ENCODE results near the gene CADM1. TPM values are rescaled to one million over a fixed set of nuclear protein-coding genes. Genes with fewer than 3 reads are reported as not detected.

Gene CADM1
- total RNA-seq, 1 experiment from 2014 or later = not detected

DNA sequence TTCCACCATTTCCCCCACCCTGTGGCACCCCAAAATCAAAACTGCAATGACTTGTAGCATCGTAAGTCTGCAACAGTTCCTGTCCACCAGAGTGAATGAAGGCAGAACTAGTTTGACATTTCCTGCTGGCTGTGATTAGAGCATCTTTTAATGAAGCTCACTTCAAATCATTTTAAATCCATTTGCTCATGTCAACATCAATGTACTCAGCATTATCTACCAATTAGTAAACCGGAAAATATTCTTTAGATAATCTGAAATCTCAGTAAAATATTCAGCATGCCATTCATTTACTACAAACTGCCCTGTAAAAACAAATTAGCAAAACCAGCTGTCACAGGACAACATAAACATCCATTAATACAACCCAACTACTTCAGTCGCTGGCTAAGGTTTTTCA is 38.1 kb downstream of the CADM1 start:
- CTCF ChIA-PET = interaction anchor here (1.3 kb wide), 1 partner anchor 19 kb away, joined by 3 read pairs; no protein-coding TSS in a partner anchor
- no peaks in the 10 kb centered on the region for H3K9me3 Mint-ChIP-seq (ENCODE audit: unreplicated experiment)

DNA sequence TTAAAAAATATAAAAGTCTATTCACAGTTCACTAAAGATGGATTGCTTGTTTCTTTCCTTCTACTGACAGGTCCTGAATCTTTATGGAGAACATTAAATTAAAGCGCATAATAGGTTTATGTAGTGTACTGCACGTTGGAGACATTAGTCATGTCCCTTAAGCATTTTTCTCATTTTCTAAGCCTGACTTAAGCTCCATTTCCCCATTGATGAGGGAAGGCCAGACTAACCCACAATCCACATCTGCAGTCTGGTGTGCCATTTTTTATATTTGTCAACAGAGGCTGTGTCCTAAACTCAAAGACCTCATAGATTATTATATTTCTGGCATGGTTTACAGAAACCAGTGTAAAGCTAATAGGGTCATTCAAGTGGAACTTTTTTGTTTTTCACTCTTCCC is 39.9 kb downstream of the CADM1 start:
- Mint-ChIP-seq H3K27me3 (ENCODE audit: insufficient read depth, unreplicated experiment) (peaks cover 34% of the 10 kb centered on the region), H3K27ac (ENCODE audit: low read depth, unreplicated experiment) (no peak overlapping the region), H3K4me3 (ENCODE audit: unreplicated experiment) (no peak overlapping the region), H3K9me3 (ENCODE audit: unreplicated experiment) (no peaks in the 10 kb centered on the region), H3K36me3 (ENCODE audit: insufficient read depth, unreplicated experiment) (no peaks in the 10 kb centered on the region), H3K4me1 (ENCODE audit: insufficient read depth, unreplicated experiment) (no peaks in the 10 kb centered on the region)
- no peak for DNase-seq (ENCODE audit: unreplicated experiment)
- intact Hi-C loops (cut with micrococcal nuclease) = no loop called here
- CTCF ChIA-PET = interaction anchor here (0.9 kb wide), 1 partner anchor 33 kb away, joined by 3 read pairs; no protein-coding TSS in a partner anchor
- BruUV-seq (replicated peaks) = no TSS peak
- POLR2A ChIA-PET = interaction anchor here (0.6 kb wide), 1 partner anchor 800 kb away, joined by 3 read pairs; no protein-coding TSS in a partner anchor
- TF ChIP-seq, protein P1, sequence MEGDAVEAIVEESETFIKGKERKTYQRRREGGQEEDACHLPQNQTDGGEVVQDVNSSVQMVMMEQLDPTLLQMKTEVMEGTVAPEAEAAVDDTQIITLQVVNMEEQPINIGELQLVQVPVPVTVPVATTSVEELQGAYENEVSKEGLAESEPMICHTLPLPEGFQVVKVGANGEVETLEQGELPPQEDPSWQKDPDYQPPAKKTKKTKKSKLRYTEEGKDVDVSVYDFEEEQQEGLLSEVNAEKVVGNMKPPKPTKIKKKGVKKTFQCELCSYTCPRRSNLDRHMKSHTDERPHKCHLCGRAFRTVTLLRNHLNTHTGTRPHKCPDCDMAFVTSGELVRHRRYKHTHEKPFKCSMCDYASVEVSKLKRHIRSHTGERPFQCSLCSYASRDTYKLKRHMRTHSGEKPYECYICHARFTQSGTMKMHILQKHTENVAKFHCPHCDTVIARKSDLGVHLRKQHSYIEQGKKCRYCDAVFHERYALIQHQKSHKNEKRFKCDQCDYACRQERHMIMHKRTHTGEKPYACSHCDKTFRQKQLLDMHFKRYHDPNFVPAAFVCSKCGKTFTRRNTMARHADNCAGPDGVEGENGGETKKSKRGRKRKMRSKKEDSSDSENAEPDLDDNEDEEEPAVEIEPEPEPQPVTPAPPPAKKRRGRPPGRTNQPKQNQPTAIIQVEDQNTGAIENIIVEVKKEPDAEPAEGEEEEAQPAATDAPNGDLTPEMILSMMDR (IDR thresholded peaks at IDR 0.05; ENCODE audit: unreplicated experiment) = no peak

More for the DNA sequence above, 38.1 kb downstream of the CADM1 start:
- no peak overlapping the region for H3K4me3 Mint-ChIP-seq (ENCODE audit: unreplicated experiment)
- intact Hi-C loops (cut with micrococcal nuclease) = no loop called here
- no TSS peak for BruUV-seq (replicated peaks)
- no peaks in the 10 kb centered on the region for H3K4me1 Mint-ChIP-seq (ENCODE audit: insufficient read depth, unreplicated experiment)
- H3K36me3 Mint-ChIP-seq (ENCODE audit: insufficient read depth, unreplicated experiment) = no peaks in the 10 kb centered on the region
- H3K27ac Mint-ChIP-seq (ENCODE audit: low read depth, unreplicated experiment) = no peak overlapping the region
- no peak for DNase-seq (ENCODE audit: unreplicated experiment)
- H3K27me3 Mint-ChIP-seq (ENCODE audit: insufficient read depth, unreplicated experiment) = peaks cover 31% of the 10 kb centered on the region
- TF ChIP-seq, protein P1 (IDR thresholded peaks at IDR 0.05; ENCODE audit: unreplicated experiment) = no peak
- POLR2A ChIA-PET = interaction anchor here (0.7 kb wide), 1 partner anchor 12 kb away, joined by 5 read pairs; no protein-coding TSS in a partner anchor

DNA sequence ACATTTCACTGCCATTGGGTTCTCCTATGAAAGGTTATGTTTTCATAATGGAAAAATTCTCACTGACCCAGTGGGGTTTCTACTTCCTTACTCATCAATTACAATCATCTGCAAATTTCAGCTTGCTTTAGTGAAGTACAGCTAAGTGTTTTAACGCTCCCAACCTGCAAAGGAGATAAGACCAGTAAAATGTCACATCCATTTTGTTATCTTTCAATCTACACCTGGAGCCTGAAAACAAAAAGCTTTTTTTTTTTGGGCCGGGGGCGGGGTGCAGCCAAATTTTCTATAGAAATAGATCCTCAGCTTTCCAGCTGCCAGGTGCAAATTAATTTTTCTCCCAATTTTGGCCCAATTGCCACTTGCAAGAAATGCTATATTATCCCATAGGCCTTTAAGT is 40.6 kb downstream of the CADM1 start:
- POLR2A ChIA-PET = interaction anchor here (0.7 kb wide), 1 partner anchor 1003 kb away, joined by 4 read pairs; no protein-coding TSS in a partner anchor
- intact Hi-C loops (cut with micrococcal nuclease) = no loop called here
- TF ChIP-seq, protein P1 (IDR thresholded peaks at IDR 0.05; ENCODE audit: unreplicated experiment) = no peak
- DNase-seq (ENCODE audit: unreplicated experiment) = no peak
- CTCF ChIA-PET = interaction anchor here (0.9 kb wide), 1 partner anchor 32 kb away, joined by 3 read pairs; no protein-coding TSS in a partner anchor
- no peaks in the 10 kb centered on the region for H3K36me3 Mint-ChIP-seq (ENCODE audit: insufficient read depth, unreplicated experiment)
- peaks cover 34% of the 10 kb centered on the region for H3K27me3 Mint-ChIP-seq (ENCODE audit: insufficient read depth, unreplicated experiment)
- no peaks in the 10 kb centered on the region for H3K9me3 Mint-ChIP-seq (ENCODE audit: unreplicated experiment)
- no TSS peak for BruUV-seq (replicated peaks)
- H3K27ac Mint-ChIP-seq (ENCODE audit: low read depth, unreplicated experiment) = no peak overlapping the region
- H3K4me3 Mint-ChIP-seq (ENCODE audit: unreplicated experiment) = no peak overlapping the region
- no peaks in the 10 kb centered on the region for H3K4me1 Mint-ChIP-seq (ENCODE audit: insufficient read depth, unreplicated experiment)

DNA sequence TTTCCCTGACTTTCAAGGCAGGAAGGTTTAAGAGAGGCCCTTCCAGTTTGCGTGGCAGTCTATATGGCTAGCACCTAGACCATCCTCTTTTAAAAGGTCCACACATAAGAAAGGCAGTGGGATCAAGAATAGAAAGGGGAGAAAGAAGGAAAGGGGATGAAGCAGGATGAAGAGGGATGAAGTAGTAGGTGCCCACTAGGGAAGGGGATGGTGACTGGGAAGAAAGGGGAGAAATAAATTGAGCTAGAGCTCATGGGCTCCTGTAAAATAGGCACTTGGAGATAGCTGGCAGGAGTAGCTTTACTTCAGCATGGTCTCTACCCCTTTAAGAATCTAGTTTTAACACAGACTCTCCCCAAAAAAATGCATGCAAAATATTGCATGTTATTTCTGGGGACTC is 41.5 kb downstream of the CADM1 start:
- Mint-ChIP-seq H3K27ac (ENCODE audit: low read depth, unreplicated experiment) (no peak overlapping the region), H3K27me3 (ENCODE audit: insufficient read depth, unreplicated experiment) (peaks cover 37% of the 10 kb centered on the region), H3K4me1 (ENCODE audit: insufficient read depth, unreplicated experiment) (no peaks in the 10 kb centered on the region), H3K4me3 (ENCODE audit: unreplicated experiment) (no peak overlapping the region), H3K9me3 (ENCODE audit: unreplicated experiment) (no peaks in the 10 kb centered on the region), H3K36me3 (ENCODE audit: insufficient read depth, unreplicated experiment) (no peaks in the 10 kb centered on the region)
- TF ChIP-seq, protein P1 (IDR thresholded peaks at IDR 0.05; ENCODE audit: unreplicated experiment) = no peak
- ChIA-PET CTCF (no interaction called here), POLR2A (no interaction called here)
- no TSS peak for BruUV-seq (replicated peaks)
- intact Hi-C loops (cut with micrococcal nuclease) = no loop called here
- DNase-seq (ENCODE audit: unreplicated experiment) = no peak
